H9 (cell line): ENCODE measurements around the gene SPOCK3. TPM values are rescaled to one million over a fixed set of nuclear protein-coding genes. Genes with fewer than 3 reads are reported as not detected.

Source experiments
- DNase-seq: peaks from one replicate; pipeline ENCODE4 v3.0.0-alpha.2; 2017
- H2AFZ ChIP-seq: one replicate; pipeline ENCODE4 v1.6.1; 2013; ENCODE audit warnings: mild to moderate bottlenecking, low read length, control low read depth, moderate library complexity
- H2AK5ac ChIP-seq: 2 replicates; pipeline ENCODE4 v1.6.1; 2013; ENCODE audit warnings: low read length, control low read depth, mixed read lengths; ENCODE audit not compliant: insufficient read length
- H2BK120ac ChIP-seq: one replicate; pipeline ENCODE4 v1.6.1; 2013; ENCODE audit warnings: low read depth, mild to moderate bottlenecking, low read length, control low read depth, inconsistent platforms; ENCODE audit not compliant: poor library complexity, severe bottlenecking
- H2BK12ac ChIP-seq: 2 replicates; pipeline ENCODE4 v1.6.1; 2013; ENCODE audit warnings: low read length, control low read depth, mixed read lengths, low read depth; ENCODE audit not compliant: insufficient read length
- H2BK15ac ChIP-seq: 2 replicates; pipeline ENCODE4 v1.6.1; 2013; ENCODE audit warnings: low read depth, low read length, control low read depth
- H2BK20ac ChIP-seq: one replicate; pipeline ENCODE4 v1.6.1; 2013; ENCODE audit warnings: low read depth, mild to moderate bottlenecking, low read length, control low read depth, inconsistent platforms; ENCODE audit not compliant: poor library complexity, severe bottlenecking
- H2BK5ac ChIP-seq: 2 replicates; pipeline ENCODE4 v1.6.1; 2013; ENCODE audit warnings: low read length, control low read depth, mixed read lengths; ENCODE audit not compliant: insufficient read length
- H3K14ac ChIP-seq: 2 replicates; pipeline ENCODE4 v1.6.1; 2013; ENCODE audit warnings: low read length, control low read depth; ENCODE audit not compliant: insufficient read depth
- H3K18ac ChIP-seq: 2 replicates; pipeline ENCODE4 v1.6.1; 2013; ENCODE audit warnings: low read depth, mild to moderate bottlenecking, mixed read lengths, low read length, control low read depth; ENCODE audit not compliant: insufficient read length
- H3K23ac ChIP-seq: 2 replicates; pipeline ENCODE4 v1.6.1; 2013; ENCODE audit warnings: low read length, control low read depth, mixed read lengths, low read depth; ENCODE audit not compliant: insufficient read length
- H3K23me2 ChIP-seq: 2 replicates; pipeline ENCODE4 v1.6.1; 2013; ENCODE audit warnings: low read depth, mild to moderate bottlenecking, mixed read lengths, low read length, control low read depth; ENCODE audit not compliant: insufficient read length, poor library complexity, severe bottlenecking
- H3K27ac ChIP-seq: 2 replicates; pipeline ENCODE4 v1.5.1; 2013; ENCODE audit warnings: low read length, control low read depth, mixed read lengths, low read depth; ENCODE audit not compliant: insufficient read length
- H3K27me3 ChIP-seq: 2 replicates; pipeline ENCODE4 v1.6.1; 2013; ENCODE audit warnings: low read length, control low read depth, inconsistent platforms; ENCODE audit not compliant: insufficient read depth
- H3K4ac ChIP-seq: 2 replicates; pipeline ENCODE4 v1.6.1; 2013; ENCODE audit warnings: low read depth, mild to moderate bottlenecking, control low read depth, inconsistent platforms, low read length, moderate library complexity
- H3K4me1 ChIP-seq: 2 replicates; pipeline ENCODE4 v1.6.1; 2013; ENCODE audit warnings: low read length, control low read depth, inconsistent platforms; ENCODE audit not compliant: insufficient read depth
- H3K4me2 ChIP-seq: 2 replicates; pipeline ENCODE4 v1.6.1; 2013; ENCODE audit warnings: low read length, control low read depth, mixed read lengths; ENCODE audit not compliant: insufficient read length, insufficient read depth
- H3K56ac ChIP-seq: 2 replicates; pipeline ENCODE4 v1.6.1; 2013; ENCODE audit warnings: low read depth, mild to moderate bottlenecking, mixed read lengths, low read length, control low read depth; ENCODE audit not compliant: insufficient read length
- H3K79me1 ChIP-seq: 2 replicates; pipeline ENCODE4 v1.6.1; 2013; ENCODE audit warnings: low read depth, mild to moderate bottlenecking, moderate library complexity, low read length, control low read depth, inconsistent platforms; ENCODE audit not compliant: insufficient read depth, poor library complexity, severe bottlenecking
- H3K79me2 ChIP-seq: 2 replicates; pipeline ENCODE4 v1.6.1; 2013; ENCODE audit warnings: low read length, control low read depth, inconsistent platforms; ENCODE audit not compliant: insufficient read depth
- H3K9ac ChIP-seq: 2 replicates; pipeline ENCODE4 v1.6.1; 2013; ENCODE audit warnings: low read length, control low read depth, mixed read lengths; ENCODE audit not compliant: insufficient read length; ENCODE audit errors: extremely low read depth
- H3K9me3 ChIP-seq: one replicate; pipeline ENCODE4 v1.6.1; 2013; ENCODE audit warnings: low read depth, low read length, inconsistent platforms; ENCODE audit not compliant: control insufficient read depth
- H3T11ph ChIP-seq: one replicate; pipeline ENCODE4 v1.6.1; 2013; ENCODE audit warnings: mild to moderate bottlenecking, low read length, control low read depth, inconsistent platforms
- H4K20me1 ChIP-seq: one replicate; pipeline ENCODE4 v1.6.1; 2013; ENCODE audit not compliant: control insufficient read depth, insufficient read length, insufficient read depth
- H4K5ac ChIP-seq: 2 replicates; pipeline ENCODE4 v1.6.1; 2013; ENCODE audit warnings: low read depth, mild to moderate bottlenecking, mixed read lengths, low read length, control low read depth; ENCODE audit not compliant: insufficient read length
- H4K8ac ChIP-seq: replicated peaks from 2 replicates; pipeline ENCODE4 v1.6.1; 2013; ENCODE audit warnings: low read length, control low read depth, mixed read lengths, low read depth; ENCODE audit not compliant: insufficient read length
- H4K91ac ChIP-seq: 2 replicates; pipeline ENCODE4 v1.6.1; 2013; ENCODE audit warnings: low read depth, mild to moderate bottlenecking, moderate library complexity, mixed read lengths, low read length, control low read depth; ENCODE audit not compliant: insufficient read length
- H3K27ac Mint-ChIP-seq, 3 experiments: 2 replicates in 2 of 3; 3 replicates in 1 of 3; pipeline ENCODE4 v1.8.0; 2020 to 2021; ENCODE audit warnings: mixed read lengths in 3 of 3, mild to moderate bottlenecking in 1 of 3, moderate library complexity in 1 of 3
- H3K27me3 Mint-ChIP-seq: 2 replicates; pipeline ENCODE4 v1.8.0; 2021; ENCODE audit warnings: low read depth, mild to moderate bottlenecking, moderate library complexity, mixed read lengths
- H3K36me3 Mint-ChIP-seq, 3 experiments: 2 replicates in 2 of 3; 3 replicates in 1 of 3; pipeline ENCODE4 v1.8.0; 2020 to 2021; ENCODE audit warnings: low read depth in 3 of 3, mixed read lengths in 3 of 3; ENCODE audit not compliant: insufficient read depth in 1 of 3
- H3K4me1 Mint-ChIP-seq, 2 experiments: 2 replicates each; pipeline ENCODE4 v1.8.0; 2020; ENCODE audit warnings: mixed read lengths in 2 of 2
- H3K4me3 Mint-ChIP-seq, 2 experiments: 2 replicates in 1 of 2; 3 replicates in 1 of 2; pipeline ENCODE4 v1.8.0; 2020 to 2021; ENCODE audit warnings: mild to moderate bottlenecking in 2 of 2, mixed read lengths in 2 of 2, moderate library complexity in 1 of 2
- H3K9me3 Mint-ChIP-seq, 2 experiments: 2 replicates in 1 of 2; 3 replicates in 1 of 2; pipeline ENCODE4 v1.8.0; 2020; ENCODE audit warnings: mild to moderate bottlenecking in 2 of 2, mixed read lengths in 2 of 2, moderate library complexity in 1 of 2
- WGBS: extraction: QIAGEN DNeasy Blood & Tissue Kit; methylation state at CpG from one replicate; pipeline ENCODE4 v1.1.7; 2013; ENCODE audit warnings: missing lambda C conversion rate, low lambda C conversion rate, mixed read lengths; ENCODE audit not compliant: insufficient read length; ENCODE audit errors: extremely low coverage; 5-methylcytosine and 5-hydroxymethylcytosine counted together
- long read RNA-seq: library from polyadenylated mRNA; unstranded; transcript quantifications from one replicate; pipeline ENCODE4 v2.0.0, GENCODE V29; 2020
- total RNA-seq: library from RNA; stranded (reverse); gene quantifications from 2 replicates; pipeline ENCODE4 v1.2.1, GENCODE V29; 2021
- TF ChIP-seq, protein P1 (sequence below): fragments of 200-600 bp; sonication (generic); conservative IDR thresholded peaks from 3 replicates; pipeline ENCODE4 v1.8.0; 2021; ENCODE audit warnings: antibody characterized with exemption, mild to moderate bottlenecking

SPOCK3 gene
- total RNA-seq = 0.28 and 0.53 TPM in 2 replicates
- long read RNA-seq, partial matches to known transcripts = 2 of 2 reads
- long read RNA-seq, other reads (novel, unspliced or antisense) = 0 of 2 reads

DNA sequence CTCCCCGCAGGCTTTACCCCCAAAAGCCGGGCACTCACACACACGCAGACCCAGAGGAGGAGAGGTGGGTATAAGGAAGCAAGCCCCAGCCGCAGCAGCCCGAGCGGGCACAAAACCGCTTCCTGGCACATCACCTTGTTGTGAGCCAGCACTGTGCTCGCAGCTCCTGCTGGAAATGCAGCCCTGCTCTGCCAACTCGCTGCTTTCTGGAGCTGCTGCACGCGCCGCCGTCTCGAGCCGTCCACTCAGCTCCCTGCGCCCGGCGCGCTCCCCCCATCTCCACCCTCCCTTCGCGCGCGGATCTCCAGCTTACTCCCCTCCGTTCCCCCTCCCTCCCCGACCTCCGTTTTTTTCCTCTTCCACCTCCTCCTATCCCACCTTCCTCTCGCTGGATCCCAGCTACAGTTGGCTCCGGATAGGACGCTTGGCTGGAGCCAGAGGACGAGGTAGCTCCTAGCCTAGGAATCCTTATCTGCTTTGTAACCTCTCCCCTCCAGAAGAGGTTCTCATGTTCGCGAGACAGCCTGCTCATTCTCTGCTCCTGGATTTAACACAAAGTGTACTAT, at the start of gene SPOCK3:
SPOCK3 (minus strand) TSS at position 179 of the 566 bp plus-strand sequence.
- Histone ChIP-seq H4K8ac (no peak within 1 kb of the TSS), H3K9me3 (no peaks in the 10 kb centered on the region), H3K79me1 (no peaks in the 10 kb centered on the region), H3K4me1 (no peaks in the 10 kb centered on the region), H2BK12ac (no peak within 1 kb of the TSS), H3T11ph (no peak within 1 kb of the TSS), H2BK120ac (no peak within 1 kb of the TSS), H3K23ac (no peak within 1 kb of the TSS), H2AFZ (peak within 1 kb of the TSS; percentile 82), H4K5ac (no peak within 1 kb of the TSS), H3K56ac (no peak within 1 kb of the TSS), H3K4me2 (peak within 1 kb of the TSS; percentile 97), H2AK5ac (no peak within 1 kb of the TSS), H2BK20ac (no peak within 1 kb of the TSS), H3K23me2 (peaks cover 21% of the 10 kb centered on the region), H4K91ac (no peak within 1 kb of the TSS), H3K14ac (no peak within 1 kb of the TSS), H3K27me3 (peaks cover 3% of the 10 kb centered on the region; the same call in 1 of the 2 replicates), H3K27ac (no peak within 1 kb of the TSS), H3K4ac (no peak within 1 kb of the TSS), H3K79me2 (no peaks in the 10 kb centered on the region), H2BK5ac (no peak within 1 kb of the TSS), H4K20me1 (no peaks in the 10 kb centered on the region), H3K18ac (no peak within 1 kb of the TSS), H2BK15ac (no peak within 1 kb of the TSS), H3K9ac (no peak within 1 kb of the TSS)
- Mint-ChIP-seq H3K4me3 (peak within 1 kb of the TSS; percentile 89 to 98), H3K4me1 (peaks cover 15% of the 10 kb centered on the region in 2 experiments), H3K9me3 (no peaks in the 10 kb centered on the region; a peak in 1 of 5 replicates), H3K27ac (no peak within 1 kb of the TSS), H3K36me3 (no peaks in the 10 kb centered on the region), H3K27me3 (peaks cover 61% of the 10 kb centered on the region)
- TF ChIP-seq, protein P1, sequence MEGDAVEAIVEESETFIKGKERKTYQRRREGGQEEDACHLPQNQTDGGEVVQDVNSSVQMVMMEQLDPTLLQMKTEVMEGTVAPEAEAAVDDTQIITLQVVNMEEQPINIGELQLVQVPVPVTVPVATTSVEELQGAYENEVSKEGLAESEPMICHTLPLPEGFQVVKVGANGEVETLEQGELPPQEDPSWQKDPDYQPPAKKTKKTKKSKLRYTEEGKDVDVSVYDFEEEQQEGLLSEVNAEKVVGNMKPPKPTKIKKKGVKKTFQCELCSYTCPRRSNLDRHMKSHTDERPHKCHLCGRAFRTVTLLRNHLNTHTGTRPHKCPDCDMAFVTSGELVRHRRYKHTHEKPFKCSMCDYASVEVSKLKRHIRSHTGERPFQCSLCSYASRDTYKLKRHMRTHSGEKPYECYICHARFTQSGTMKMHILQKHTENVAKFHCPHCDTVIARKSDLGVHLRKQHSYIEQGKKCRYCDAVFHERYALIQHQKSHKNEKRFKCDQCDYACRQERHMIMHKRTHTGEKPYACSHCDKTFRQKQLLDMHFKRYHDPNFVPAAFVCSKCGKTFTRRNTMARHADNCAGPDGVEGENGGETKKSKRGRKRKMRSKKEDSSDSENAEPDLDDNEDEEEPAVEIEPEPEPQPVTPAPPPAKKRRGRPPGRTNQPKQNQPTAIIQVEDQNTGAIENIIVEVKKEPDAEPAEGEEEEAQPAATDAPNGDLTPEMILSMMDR = no peak
- WGBS = no CpG with 5 or more reads among the region's 32 CpGs
- DNase-seq = peak; percentile 70
